CD4-positive, alpha-beta memory T cell (primary cell): Measurements from ENCODE around the gene EIF4A2. TPM values are rescaled to one million over a fixed set of nuclear protein-coding genes. Genes with fewer than 3 reads are reported as not detected.

Source experiments
- CTCF ChIA-PET: fragments of 350-600 bp; sonication (Branson Sonifier 250); formaldehyde crosslinking; loops from one replicate; lab custom pipeline; 2021; ENCODE audit warnings: inconsistent platforms; ENCODE audit not compliant: partially characterized antibody; lab: Charles Lee
- POLR2A ChIA-PET: fragments of 350-600 bp; sonication (Branson Sonifier 250); formaldehyde crosslinking; loops from one replicate; lab custom pipeline; 2021; ENCODE audit not compliant: partially characterized antibody; lab: Charles Lee
- DNase-seq, 5 donors: peaks; one replicate each; pipeline versions ENCODE4 v3.0.0 to v3.0.0-alpha.2; 2020 to 2022; ENCODE audit warnings: mixed read lengths in 1 of 5
- H3K27ac ChIP-seq: one replicate; pipeline ENCODE4 v1.7.0; 2013; ENCODE audit warnings: low read depth, low read length
- H3K27me3 ChIP-seq: 2 replicates; pipeline ENCODE4 v1.7.0; 2013; ENCODE audit warnings: mild to moderate bottlenecking, low read length, moderate library complexity; ENCODE audit not compliant: insufficient read depth
- H3K36me3 ChIP-seq: 2 replicates; pipeline ENCODE4 v1.7.0; 2013; ENCODE audit warnings: mild to moderate bottlenecking, low read length, moderate library complexity; ENCODE audit not compliant: insufficient read depth
- H3K4me1 ChIP-seq: 2 replicates; pipeline ENCODE4 v1.7.0; 2013; ENCODE audit warnings: mild to moderate bottlenecking, low read length, moderate library complexity; ENCODE audit not compliant: insufficient read depth
- H3K4me3 ChIP-seq, 2 donors: one replicate each; pipeline ENCODE4 v1.7.0; 2013; ENCODE audit warnings: low read length in 2 of 2, mild to moderate bottlenecking in 1 of 2
- H3K9me3 ChIP-seq, 2 donors: one replicate each; pipeline ENCODE4 v1.7.0; 2013; ENCODE audit warnings: low read length in 2 of 2, control low read depth in 1 of 2; ENCODE audit not compliant: control insufficient read depth in 1 of 2
- H3K27ac Mint-ChIP-seq, 7 donors: one replicate each; pipeline ENCODE4 v1.8.0; 2020 to 2021; ENCODE audit warnings: mixed read lengths in 7 of 7, mild to moderate bottlenecking in 6 of 7, inconsistent platforms in 3 of 7, moderate library complexity in 3 of 7
- H3K27me3 Mint-ChIP-seq, 2 donors: one replicate each; pipeline ENCODE4 v1.8.0; 2020 to 2021; ENCODE audit warnings: mixed read lengths in 2 of 2
- H3K36me3 Mint-ChIP-seq, 2 donors: one replicate each; pipeline ENCODE4 v1.8.0; 2020 to 2021; ENCODE audit warnings: mixed read lengths in 2 of 2, inconsistent platforms in 1 of 2, mild to moderate bottlenecking in 1 of 2
- H3K4me1 Mint-ChIP-seq, 4 donors: one replicate each; pipeline ENCODE4 v1.8.0; 2020 to 2021; ENCODE audit warnings: mixed read lengths in 4 of 4, mild to moderate bottlenecking in 1 of 4
- H3K4me3 Mint-ChIP-seq, 8 donors: one replicate each; pipeline ENCODE4 v1.8.0; 2020 to 2021; ENCODE audit warnings: mixed read lengths in 8 of 8, mild to moderate bottlenecking in 7 of 8, moderate library complexity in 6 of 8, inconsistent platforms in 3 of 8
- H3K9me3 Mint-ChIP-seq, 8 donors: one replicate each; pipeline ENCODE4 v1.8.0; 2020 to 2021; ENCODE audit warnings: mixed read lengths in 8 of 8, mild to moderate bottlenecking in 5 of 8, inconsistent platforms in 3 of 8, moderate library complexity in 1 of 8
- intact Hi-C: fragments of 100-400 bp; cut with micrococcal nuclease; formaldehyde crosslinking; loops from one replicate; pipeline ENCODE4 v1.15.1; 2023
- polyA plus RNA-seq, 2 donors: library from polyadenylated mRNA; unstranded; fragments of 300-500 nt; fragmentation: Illumina TruSeq; gene quantifications; one replicate each; pipeline ENCODE4 v1.2.3, GENCODE V29; 2021
- total RNA-seq, 2 experiments: library from RNA; stranded (reverse); gene quantifications; one replicate each; pipeline ENCODE4 v1.2.3, GENCODE V29; 2021

EIF4A2 gene
- total RNA-seq = 100 to 1,000 TPM; 589 to 632 TPM
- polyA plus RNA-seq = 100 to 1,000 TPM; 242 to 270 TPM

- intact Hi-C loops = loop anchor here (1.0 to 5.0 kb wide), 7 partner anchors 11 to 844 kb away; partner anchors contain the start of genes DNAJB11, RFC4 and TRA2B
- no peaks in the 10 kb centered on the region for H3K27me3 ChIP-seq
- H3K27ac ChIP-seq = peak within 1 kb of the TSS; percentile 98
- Mint-ChIP-seq H3K27me3 (peaks cover 0 to 1% of the 10 kb centered on the region in 2 donors), H3K9me3 (peaks cover 0 to 28% (median 0%) of the 10 kb centered on the region in 8 donors), H3K4me1 (peaks cover 39 to 63% (median 46%) of the 10 kb centered on the region in 4 donors), H3K36me3 (peaks cover 45 to 56% of the 10 kb centered on the region in 2 donors), H3K27ac (peak within 1 kb of the TSS; percentile 97 to 100 (median 100)), H3K4me3 (peak within 1 kb of the TSS; percentile 95 to 100 (median 100))
- H3K4me3 ChIP-seq = peak within 1 kb of the TSS; percentile 86 to 97
- POLR2A ChIA-PET = interaction anchor here (0.6 to 5.9 kb wide), 52 partner anchors 9 to 1226 kb away, joined by 3 to 311 read pairs (median 5); partner anchors contain the start of genes DNAJB11, RFC4, RPL39L and RTP4
- H3K36me3 ChIP-seq = peaks cover 41% of the 10 kb centered on the region
- no peaks in the 10 kb centered on the region for H3K9me3 ChIP-seq
- CTCF ChIA-PET = interaction anchor here (0.8 to 3.4 kb wide), 8 partner anchors 11 to 213 kb away, joined by 3 to 14 read pairs (median 6); partner anchors contain the start of genes AHSG, DNAJB11 and RFC4
- peaks cover 38% of the 10 kb centered on the region for H3K4me1 ChIP-seq
- DNase-seq = peak; percentile 91 to 93 (median 93)
Observed at GRCh38 chr3:186783058-186783730, at the start of gene EIF4A2. EIF4A2 (plus strand) TSS chr3:186783577; CDS start chr3:186783611, 34 bp downstream.

GRCh38 chr3:186742618-186743380 is 40.6 kb upstream of the EIF4A2 start:
- H3K27ac Mint-ChIP-seq = no peak overlapping the region
- H3K36me3 Mint-ChIP-seq = no peaks in the 10 kb centered on the region
- no peak for DNase-seq
- Histone ChIP-seq H3K4me3 (no peak overlapping the region), H3K9me3 (no peaks in the 10 kb centered on the region), H3K36me3 (no peaks in the 10 kb centered on the region), H3K27me3 (no peaks in the 10 kb centered on the region), H3K4me1 (no peaks in the 10 kb centered on the region), H3K27ac (no peak overlapping the region)
- peaks cover 0 to 1% (median 0%) of the 10 kb centered on the region in 8 donors for H3K9me3 Mint-ChIP-seq
- peaks cover 1 to 5% of the 10 kb centered on the region in 2 donors for H3K27me3 Mint-ChIP-seq
- intact Hi-C loops = no loop called here
- H3K4me1 Mint-ChIP-seq = peaks cover 0 to 4% (median under 1%) of the 10 kb centered on the region in 4 donors
- ChIA-PET CTCF (no interaction called here), POLR2A (no interaction called here)
- H3K4me3 Mint-ChIP-seq = no peak overlapping the region

- peaks cover 0 to 4% (median 1%) of the 10 kb centered on the region in 4 donors for H3K4me1 Mint-ChIP-seq
- H3K4me3 ChIP-seq = no peak overlapping the region
- H3K27ac ChIP-seq = no peak overlapping the region
- H3K27ac Mint-ChIP-seq = no peak overlapping the region
- H3K36me3 ChIP-seq = no peaks in the 10 kb centered on the region
- H3K9me3 Mint-ChIP-seq = peaks cover 0 to 1% (median 0%) of the 10 kb centered on the region in 8 donors
- H3K27me3 ChIP-seq = no peaks in the 10 kb centered on the region
- DNase-seq = no peak
- no peak overlapping the region for H3K4me3 Mint-ChIP-seq
- CTCF ChIA-PET = no interaction called here
- POLR2A ChIA-PET = no interaction called here
- no peaks in the 10 kb centered on the region for H3K9me3 ChIP-seq
- no peaks in the 10 kb centered on the region for H3K36me3 Mint-ChIP-seq
- intact Hi-C loops = no loop called here
- H3K27me3 Mint-ChIP-seq = peaks cover 1 to 5% of the 10 kb centered on the region in 2 donors
- no peaks in the 10 kb centered on the region for H3K4me1 ChIP-seq
Observed at GRCh38 chr3:186743666-186744065, 39.7 kb upstream of the EIF4A2 start.

- Histone ChIP-seq H3K27me3 (no peaks in the 10 kb centered on the region), H3K36me3 (no peaks in the 10 kb centered on the region), H3K4me3 (no peak overlapping the region), H3K4me1 (no peaks in the 10 kb centered on the region), H3K27ac (no peak overlapping the region), H3K9me3 (no peaks in the 10 kb centered on the region)
- DNase-seq = no peak
- intact Hi-C loops = no loop called here
- CTCF ChIA-PET = interaction anchor here (1.2 kb wide), 1 partner anchor 129 kb away, joined by 3 read pairs; no protein-coding TSS in a partner anchor
- H3K4me3 Mint-ChIP-seq = no peak overlapping the region
- no peak overlapping the region for H3K27ac Mint-ChIP-seq
- peaks cover 0 to 1% (median 0%) of the 10 kb centered on the region in 8 donors for H3K9me3 Mint-ChIP-seq
- POLR2A ChIA-PET = no interaction called here
- no peaks in the 10 kb centered on the region for H3K36me3 Mint-ChIP-seq
- H3K27me3 Mint-ChIP-seq = peaks cover 0 to 5% of the 10 kb centered on the region in 2 donors
- peaks cover 0 to 4% (median 1%) of the 10 kb centered on the region in 4 donors for H3K4me1 Mint-ChIP-seq
Observed at GRCh38 chr3:186746008-186746407, 37.4 kb upstream of the EIF4A2 start.

GRCh38 chr3:186750316-186750715 is 33.1 kb upstream of the EIF4A2 start:
- no peak overlapping the region for H3K4me3 Mint-ChIP-seq
- H3K36me3 Mint-ChIP-seq = no peaks in the 10 kb centered on the region
- H3K4me1 Mint-ChIP-seq = peaks cover 0 to 8% (median 3%) of the 10 kb centered on the region in 4 donors
- Histone ChIP-seq H3K36me3 (no peaks in the 10 kb centered on the region), H3K4me3 (no peak overlapping the region), H3K9me3 (no peaks in the 10 kb centered on the region), H3K4me1 (no peaks in the 10 kb centered on the region), H3K27ac (no peak overlapping the region), H3K27me3 (no peaks in the 10 kb centered on the region)
- DNase-seq = no peak
- ChIA-PET POLR2A (no interaction called here), CTCF (no interaction called here)
- intact Hi-C loops = no loop called here
- H3K9me3 Mint-ChIP-seq = no peaks in the 10 kb centered on the region
- H3K27me3 Mint-ChIP-seq = peaks cover 4 to 6% of the 10 kb centered on the region in 2 donors
- H3K27ac Mint-ChIP-seq = no peak overlapping the region

- Histone ChIP-seq H3K9me3 (no peaks in the 10 kb centered on the region), H3K27ac (no peak overlapping the region), H3K4me3 (no peak overlapping the region), H3K36me3 (no peaks in the 10 kb centered on the region), H3K27me3 (no peaks in the 10 kb centered on the region), H3K4me1 (no peaks in the 10 kb centered on the region)
- Mint-ChIP-seq H3K27ac (peak overlapping the region in 1 of 7 donors; percentile 63), H3K36me3 (no peaks in the 10 kb centered on the region), H3K4me1 (peaks cover 0 to 6% (median under 1%) of the 10 kb centered on the region in 4 donors), H3K27me3 (peaks cover 4% of the 10 kb centered on the region in 2 donors), H3K4me3 (no peak overlapping the region), H3K9me3 (no peaks in the 10 kb centered on the region)
- CTCF ChIA-PET = no interaction called here
- intact Hi-C loops = no loop called here
- POLR2A ChIA-PET = no interaction called here
- no peak for DNase-seq
Observed at GRCh38 chr3:186751480-186751879, 31.9 kb upstream of the EIF4A2 start.

GRCh38 chr3:186754006-186754405 is 29.4 kb upstream of the EIF4A2 start:
- DNase-seq = no peak
- H3K9me3 Mint-ChIP-seq = no peaks in the 10 kb centered on the region
- H3K4me1 ChIP-seq = no peaks in the 10 kb centered on the region
- no peaks in the 10 kb centered on the region for H3K36me3 ChIP-seq
- H3K27me3 Mint-ChIP-seq = peaks cover 4 to 9% of the 10 kb centered on the region in 2 donors
- H3K27me3 ChIP-seq = no peaks in the 10 kb centered on the region
- H3K27ac Mint-ChIP-seq = no peak overlapping the region
- H3K9me3 ChIP-seq = no peaks in the 10 kb centered on the region
- no peak overlapping the region for H3K4me3 ChIP-seq
- CTCF ChIA-PET = no interaction called here
- POLR2A ChIA-PET = no interaction called here
- no peak overlapping the region for H3K27ac ChIP-seq
- no peak overlapping the region for H3K4me3 Mint-ChIP-seq
- H3K4me1 Mint-ChIP-seq = peaks cover 0 to 5% (median under 1%) of the 10 kb centered on the region in 4 donors
- H3K36me3 Mint-ChIP-seq = no peaks in the 10 kb centered on the region
- intact Hi-C loops = no loop called here
